Progenitor cell of endocrine pancreas (in vitro differentiated cells): ENCODE results near the gene C1orf21. TPM values are rescaled to one million over a fixed set of nuclear protein-coding genes. Genes with fewer than 3 reads are reported as not detected.

Source experiments
- DNase-seq: peaks from one replicate; pipeline ENCODE4 v3.0.0; 2021; ENCODE audit warnings: low spot score; ENCODE audit not compliant: unreplicated experiment
- H3K27ac Mint-ChIP-seq: 2 replicates; pipeline ENCODE4 v1.8.0; 2021; ENCODE audit warnings: mild to moderate bottlenecking, moderate library complexity, mixed read lengths
- H3K27me3 Mint-ChIP-seq: 2 replicates; pipeline ENCODE4 v1.8.0; 2021; ENCODE audit warnings: mixed read lengths
- H3K36me3 Mint-ChIP-seq: 2 replicates; pipeline ENCODE4 v1.8.0; 2022; ENCODE audit warnings: mixed read lengths; ENCODE audit not compliant: insufficient read depth
- H3K4me1 Mint-ChIP-seq: 2 replicates; pipeline ENCODE4 v1.8.0; 2021; ENCODE audit warnings: low read depth, mixed read lengths
- H3K4me3 Mint-ChIP-seq: 2 replicates; pipeline ENCODE4 v1.8.0; 2021; ENCODE audit warnings: low read depth, mild to moderate bottlenecking, moderate library complexity, mixed read lengths
- H3K9me3 Mint-ChIP-seq: 2 replicates; pipeline ENCODE4 v1.8.0; 2021; ENCODE audit warnings: low read depth, mixed read lengths
- total RNA-seq: library from RNA; stranded (reverse); gene quantifications from 2 replicates; pipeline ENCODE4 v1.2.1, GENCODE V29; 2021
- TF ChIP-seq, protein P1 (sequence below): fragments of 200-600 bp; sonication (generic); IDR thresholded peaks from one replicate; pipeline ENCODE4 v1.5.0; 2021; ENCODE audit warnings: antibody characterized with exemption, mild to moderate bottlenecking; ENCODE audit not compliant: unreplicated experiment

C1orf21 gene
- total RNA-seq, 1 donor from 2014 or later, result 10.0 TPM

GRCh38 chr1:184655185-184655584, 268.4 kb downstream of the C1orf21 start:
- no peak for DNase-seq
- H3K27me3 Mint-ChIP-seq, result no peaks in the 10 kb centered on the region
- no peaks in the 10 kb centered on the region for H3K4me1 Mint-ChIP-seq
- H3K4me3 Mint-ChIP-seq, result no peak overlapping the region
- TF ChIP-seq, protein P1, sequence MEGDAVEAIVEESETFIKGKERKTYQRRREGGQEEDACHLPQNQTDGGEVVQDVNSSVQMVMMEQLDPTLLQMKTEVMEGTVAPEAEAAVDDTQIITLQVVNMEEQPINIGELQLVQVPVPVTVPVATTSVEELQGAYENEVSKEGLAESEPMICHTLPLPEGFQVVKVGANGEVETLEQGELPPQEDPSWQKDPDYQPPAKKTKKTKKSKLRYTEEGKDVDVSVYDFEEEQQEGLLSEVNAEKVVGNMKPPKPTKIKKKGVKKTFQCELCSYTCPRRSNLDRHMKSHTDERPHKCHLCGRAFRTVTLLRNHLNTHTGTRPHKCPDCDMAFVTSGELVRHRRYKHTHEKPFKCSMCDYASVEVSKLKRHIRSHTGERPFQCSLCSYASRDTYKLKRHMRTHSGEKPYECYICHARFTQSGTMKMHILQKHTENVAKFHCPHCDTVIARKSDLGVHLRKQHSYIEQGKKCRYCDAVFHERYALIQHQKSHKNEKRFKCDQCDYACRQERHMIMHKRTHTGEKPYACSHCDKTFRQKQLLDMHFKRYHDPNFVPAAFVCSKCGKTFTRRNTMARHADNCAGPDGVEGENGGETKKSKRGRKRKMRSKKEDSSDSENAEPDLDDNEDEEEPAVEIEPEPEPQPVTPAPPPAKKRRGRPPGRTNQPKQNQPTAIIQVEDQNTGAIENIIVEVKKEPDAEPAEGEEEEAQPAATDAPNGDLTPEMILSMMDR, result no peak
- H3K36me3 Mint-ChIP-seq, result no peaks in the 10 kb centered on the region
- H3K9me3 Mint-ChIP-seq, result no peaks in the 10 kb centered on the region
- no peak overlapping the region for H3K27ac Mint-ChIP-seq

GRCh38 chr1:184656221-184656620, 269.4 kb downstream of the C1orf21 start:
- Mint-ChIP-seq H3K4me3 (no peak overlapping the region), H3K27me3 (no peaks in the 10 kb centered on the region), H3K36me3 (no peaks in the 10 kb centered on the region)

GRCh38 chr1:184658055-184658454, 271.2 kb downstream of the C1orf21 start:
- no peak overlapping the region for H3K4me3 Mint-ChIP-seq
- DNase-seq, result no peak
- no peak overlapping the region for H3K27ac Mint-ChIP-seq
- H3K36me3 Mint-ChIP-seq, result no peaks in the 10 kb centered on the region
- H3K27me3 Mint-ChIP-seq, result peaks cover 6% of the 10 kb centered on the region
- TF ChIP-seq, protein P1, result no peak
- H3K9me3 Mint-ChIP-seq, result no peaks in the 10 kb centered on the region
- H3K4me1 Mint-ChIP-seq, result no peaks in the 10 kb centered on the region

More at GRCh38 chr1:184656221-184656620, 269.4 kb downstream of the C1orf21 start:
- no peaks in the 10 kb centered on the region for H3K4me1 Mint-ChIP-seq
- H3K27ac Mint-ChIP-seq, result no peak overlapping the region
- TF ChIP-seq, protein P1, result no peak
- no peak for DNase-seq
- H3K9me3 Mint-ChIP-seq, result no peaks in the 10 kb centered on the region

DNA sequence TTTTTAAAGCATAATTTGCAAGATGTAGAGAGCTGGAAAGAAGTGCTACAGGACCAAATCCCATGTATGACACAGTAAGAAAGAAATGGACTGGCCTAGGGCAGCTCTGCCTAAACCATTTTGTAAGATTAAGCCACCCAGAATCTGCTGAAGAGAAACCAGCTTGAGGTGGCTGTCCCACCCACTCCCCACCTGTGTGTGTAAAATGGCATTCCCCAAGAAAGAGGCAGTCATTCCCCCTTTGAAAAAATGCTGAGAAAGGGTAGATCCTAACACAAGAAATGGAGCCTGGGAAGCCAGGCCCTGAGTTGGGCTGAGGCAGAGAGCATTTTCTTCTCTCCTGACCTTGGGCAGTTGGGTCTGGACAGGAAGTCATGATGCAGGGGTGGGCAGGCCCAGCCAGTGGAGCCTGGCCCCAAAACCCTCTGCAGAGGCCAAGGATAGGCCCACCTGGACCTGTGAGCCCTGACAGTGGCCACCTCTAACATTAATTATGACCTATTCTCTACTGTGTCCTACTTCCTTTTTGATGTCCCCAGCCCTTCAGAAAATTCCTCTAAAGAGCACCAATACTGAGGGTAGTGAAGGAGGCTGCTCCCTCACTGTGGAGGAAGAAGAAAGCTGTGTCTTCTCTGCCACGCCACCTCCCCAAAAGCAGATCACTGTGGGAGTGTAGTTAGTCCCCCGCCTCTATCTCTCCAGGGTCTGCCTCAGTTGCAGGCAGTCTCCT, 273.8 kb downstream of the C1orf21 start:
- no peaks in the 10 kb centered on the region for H3K36me3 Mint-ChIP-seq
- H3K4me3 Mint-ChIP-seq, result no peak overlapping the region
- no peak for DNase-seq
- H3K9me3 Mint-ChIP-seq, result no peaks in the 10 kb centered on the region
- H3K27me3 Mint-ChIP-seq, result peaks cover 24% of the 10 kb centered on the region
- TF ChIP-seq, protein P1, result no peak
- H3K27ac Mint-ChIP-seq, result no peak overlapping the region
- H3K4me1 Mint-ChIP-seq, result peaks cover 6% of the 10 kb centered on the region

GRCh38 chr1:184661801-184662200, 275.0 kb downstream of the C1orf21 start:
- Mint-ChIP-seq H3K36me3 (no peaks in the 10 kb centered on the region), H3K9me3 (no peaks in the 10 kb centered on the region), H3K4me1 (peaks cover 6% of the 10 kb centered on the region), H3K27me3 (peaks cover 30% of the 10 kb centered on the region), H3K27ac (no peak overlapping the region), H3K4me3 (no peak overlapping the region)
- TF ChIP-seq, protein P1, result no peak
- no peak for DNase-seq
